ENCODE data around the gene STK11IP. TPM values are rescaled to one million over a fixed set of nuclear protein-coding genes. Genes with fewer than 3 reads are reported as not detected.

STK11IP gene
- total and polyA plus RNA-seq, 2 of the 13 experiments (the other 11 are each of a cell fraction or from before 2014, with no cell fraction given): 12.8 to 24.0 TPM

- TF ChIP-seq ZNF264 (CRISPR knock-in tag; IDR thresholded peaks at IDR 0.05) (no peak), TGIF2 (CRISPR knock-in tag; IDR thresholded peaks at IDR 0.05) (no peak), RARA (CRISPR knock-in tag; IDR thresholded peaks at IDR 0.05) (no peak; the same call in 1 of the 2 replicates), POLR2A (IDR thresholded peaks at IDR 0.05; ENCODE audit: insufficient read depth in 1 of 2, low read depth in 2 of 2, low read length in 2 of 2) (no peak), RXRB (CRISPR knock-in tag; IDR thresholded peaks at IDR 0.05; ENCODE audit: borderline replicate concordance) (no peak), RBM39 (IDR thresholded peaks at IDR 0.05; ENCODE audit: low read depth, low read length, poor library complexity, severe bottlenecking) (peak; percentile 43), ZBTB1 (CRISPR knock-in tag; IDR thresholded peaks at IDR 0.05; ENCODE audit: borderline replicate concordance) (no peak), BCLAF1 (IDR thresholded peaks at IDR 0.05) (no peak), MTA1 (CRISPR knock-in tag; IDR thresholded peaks at IDR 0.05; ENCODE audit: borderline replicate concordance) (peak; percentile 13; the same call in 1 of the 2 replicates), SAP130 (CRISPR knock-in tag; IDR thresholded peaks at IDR 0.05; ENCODE audit: low read depth) (peak; percentile 12; the same call in 1 of the 2 replicates), ZNF619 (CRISPR knock-in tag; IDR thresholded peaks at IDR 0.05) (no peak; the same call in 1 of the 2 replicates), AGO2 (optimal IDR thresholded peaks at IDR 0.05; ENCODE audit: low read depth, low read length) (peak; percentile 97), AGO1 (IDR thresholded peaks at IDR 0.05; ENCODE audit: low read depth, low read length, poor library complexity, severe bottlenecking) (peak; percentile 46), ARID4A (CRISPR knock-in tag; IDR thresholded peaks at IDR 0.05; ENCODE audit: borderline replicate concordance) (no peak; the same call in 1 of the 2 replicates), ONECUT2 (CRISPR knock-in tag; IDR thresholded peaks at IDR 0.05) (no peak), CSRNP2 (CRISPR knock-in tag; conservative IDR thresholded peaks at IDR 0.05; ENCODE audit: low read depth) (no peak), EHMT2 (IDR thresholded peaks at IDR 0.05; ENCODE audit: borderline replicate concordance, low read depth, low read length) (no peak), ZNF547 (CRISPR knock-in tag; IDR thresholded peaks at IDR 0.05) (no peak), GTF3A (CRISPR knock-in tag; conservative IDR thresholded peaks at IDR 0.05) (no peak), ZNF501 (CRISPR knock-in tag; IDR thresholded peaks at IDR 0.05) (no peak)
Measured at GRCh38 chr2:219561179-219562048, 36.2 kb upstream of the STK11IP start (continued).

Measured in HepG2 (cell line).